ENCODE results near the gene ITIH5.
A peak's percentile ranks its signal among the peaks of the same experiment; 100 is the strongest.

The ITIH5 gene

GRCh38 chr10:7625009-7625408 is 41.8 kb downstream of the ITIH5 start:
- TF ChIP-seq CTCF (IDR thresholded peaks at IDR 0.05) = no peak

GRCh38 chr10:7622969-7623368 is 43.8 kb downstream of the ITIH5 start:
- TF ChIP-seq CTCF (IDR thresholded peaks at IDR 0.05) = peak; percentile 48

- TF ChIP-seq CTCF (IDR thresholded peaks at IDR 0.05) = no peak
Observed at GRCh38 chr10:7618461-7618860, 48.3 kb downstream of the ITIH5 start.

- TF ChIP-seq CTCF (IDR thresholded peaks at IDR 0.05) = no peak
Observed at GRCh38 chr10:7611909-7612308, 54.9 kb downstream of the ITIH5 start.

- TF ChIP-seq CTCF (IDR thresholded peaks at IDR 0.05) = no peak
Observed at GRCh38 chr10:7610651-7611389, 55.9 kb downstream of the ITIH5 start.

GRCh38 chr10:7610026-7610425 is 56.7 kb downstream of the ITIH5 start:
- TF ChIP-seq CTCF (IDR thresholded peaks at IDR 0.05) = no peak

- TF ChIP-seq CTCF (IDR thresholded peaks at IDR 0.05) = no peak
Observed at GRCh38 chr10:7609556-7609955, 57.2 kb downstream of the ITIH5 start.

GRCh38 chr10:7608001-7608400 is 58.8 kb downstream of the ITIH5 start:
- no peak for TF ChIP-seq CTCF (IDR thresholded peaks at IDR 0.05)

All from LNCAP (cell line).